AG09319 (cell line): ENCODE measurements around the gene HIF1A.

Experiments used
- DNase-seq: peaks from one replicate; pipeline ENCODE4 v3.0.0-alpha.2; 2010; ENCODE audit warnings: low read depth; ENCODE audit errors: extremely low read depth
- CTCF ChIP-seq: IDR thresholded peaks from 2 replicates; pipeline ENCODE4 v1.5.1; 2011; ENCODE audit warnings: low read depth, mild to moderate bottlenecking, inconsistent platforms, low read length, moderate library complexity

HIF1A gene

GRCh38 chr14:61672796-61673195 lies 22.5 kb upstream of the HIF1A start:
- DNase-seq: no peak
- TF ChIP-seq CTCF: no peak

DNA sequence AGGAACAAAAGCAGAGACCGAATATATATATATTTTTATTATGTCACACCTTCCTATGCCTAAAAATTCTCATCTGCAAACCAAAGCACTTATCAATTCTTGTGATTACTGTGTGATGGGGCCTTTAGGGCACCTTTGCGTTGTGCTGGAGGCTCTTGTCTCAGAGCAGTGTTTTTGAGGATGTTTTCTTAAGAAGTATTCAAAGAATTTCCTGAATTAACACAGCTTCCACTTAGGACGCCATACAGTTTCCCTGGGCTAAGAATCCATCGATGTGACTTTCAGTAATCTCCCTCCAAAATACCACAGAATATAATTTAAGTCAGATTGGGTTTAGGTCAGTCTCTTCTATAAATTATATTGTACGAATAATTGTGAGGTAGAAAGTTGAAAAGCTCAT lies 22.0 kb upstream of the HIF1A start:
- DNase-seq: no peak
- no peak for TF ChIP-seq CTCF

DNA sequence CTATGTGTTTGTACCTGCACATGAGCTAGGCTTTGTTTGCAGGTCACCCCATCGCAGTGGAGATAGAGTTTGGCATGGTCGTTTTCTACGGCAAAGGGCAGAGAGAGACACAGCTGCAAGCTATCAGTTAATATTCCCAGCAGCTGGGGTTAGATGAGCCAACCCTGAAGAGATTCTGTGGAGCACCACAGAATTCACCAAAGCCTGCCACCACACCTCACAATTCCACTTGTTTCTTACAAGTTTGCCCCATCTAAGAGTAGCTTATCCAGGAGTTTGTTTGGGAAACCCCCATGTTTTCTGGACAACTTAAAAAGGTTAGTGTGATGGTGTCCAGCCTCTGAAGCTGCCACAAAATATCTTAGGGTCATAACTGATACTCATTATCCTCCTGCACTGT lies 20.0 kb upstream of the HIF1A start:
- no peak for DNase-seq
- no peak for TF ChIP-seq CTCF

GRCh38 chr14:61677479-61677878 lies 17.8 kb upstream of the HIF1A start:
- no peak for TF ChIP-seq CTCF
- no peak for DNase-seq

GRCh38 chr14:61678975-61679374 lies 16.3 kb upstream of the HIF1A start:
- no peak for DNase-seq
- no peak for TF ChIP-seq CTCF

DNA sequence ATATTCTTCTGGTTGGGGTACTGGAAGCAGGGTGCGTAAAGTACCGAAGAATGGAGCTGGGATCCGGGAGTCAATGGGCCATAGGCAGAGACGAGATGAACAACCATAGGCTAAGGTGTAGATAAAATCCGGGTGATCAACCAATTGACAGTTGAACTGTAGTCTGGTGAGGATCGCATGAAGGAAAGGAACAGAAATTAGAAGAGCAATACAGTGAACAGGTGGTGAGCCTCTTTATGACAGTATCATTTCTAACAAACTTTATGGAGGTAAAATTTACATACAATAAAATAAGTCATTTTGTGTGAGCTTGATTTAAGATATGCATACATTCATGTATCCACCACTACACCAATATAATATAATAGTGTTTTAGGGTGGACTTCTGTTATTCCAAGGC lies 13.9 kb upstream of the HIF1A start:
- DNase-seq: no peak
- no peak for TF ChIP-seq CTCF

- no peak for TF ChIP-seq CTCF
- DNase-seq: no peak
Observed at GRCh38 chr14:61683108-61683507, 12.2 kb upstream of the HIF1A start.

- TF ChIP-seq CTCF: no peak
- DNase-seq: no peak
Observed at GRCh38 chr14:61690039-61690438, 5.3 kb upstream of the HIF1A start.
